Measurements from ENCODE around the gene HMCES.

The HMCES gene

GRCh38 chr3:129278439-129278965 lies at the start of gene HMCES:
Gene HMCES, plus strand, starts transcription at chr3:129278870. Its CDS starts 863 bp downstream, at chr3:129279733.
- peak; percentile 74 to 87 for DNase-seq

GRCh38 chr3:129228891-129229585 lies 49.6 kb upstream of the HMCES start:
- no peak for DNase-seq

- DNase-seq, result no peak
Measured at GRCh38 chr3:129230311-129231019, 48.2 kb upstream of the HMCES start.

GRCh38 chr3:129231331-129232119 lies 47.1 kb upstream of the HMCES start:
- no peak for DNase-seq

GRCh38 chr3:129233538-129233937 lies 45.1 kb upstream of the HMCES start:
- DNase-seq, result no peak

- DNase-seq, result no peak
Measured at GRCh38 chr3:129234441-129234840, 44.2 kb upstream of the HMCES start.

- DNase-seq, result no peak
Measured at GRCh38 chr3:129235344-129235917, 43.2 kb upstream of the HMCES start.

GRCh38 chr3:129238945-129239705 lies 39.5 kb upstream of the HMCES start:
- no peak for DNase-seq

- no peak for DNase-seq
Measured at GRCh38 chr3:129239991-129240390, 38.7 kb upstream of the HMCES start.

GRCh38 chr3:129240436-129240835 lies 38.2 kb upstream of the HMCES start:
- DNase-seq, result no peak

- no peak for DNase-seq
Measured at GRCh38 chr3:129245141-129245540, 33.5 kb upstream of the HMCES start.

- DNase-seq, result peak; percentile 63 to 69
Measured at GRCh38 chr3:129245641-129246306, 32.9 kb upstream of the HMCES start.

GRCh38 chr3:129246636-129247035 lies 32.0 kb upstream of the HMCES start:
- DNase-seq, result no peak

- no peak for DNase-seq
Measured at GRCh38 chr3:129248286-129248979, 30.2 kb upstream of the HMCES start.

- DNase-seq, result peak; percentile 65 to 91
Measured at GRCh38 chr3:129249284-129250065, 29.2 kb upstream of the HMCES start, which contains the start of gene COPG1. Gene COPG1, plus strand, starts transcription at chr3:129249606. Its CDS starts 104 bp downstream, at chr3:129249710.

GRCh38 chr3:129252748-129253147 lies 25.9 kb upstream of the HMCES start:
- DNase-seq, result no peak

- DNase-seq, result no peak
Measured at GRCh38 chr3:129254536-129255230, 24.0 kb upstream of the HMCES start.

- no peak for DNase-seq
Measured at GRCh38 chr3:129256270-129256669, 22.4 kb upstream of the HMCES start.

- no peak for DNase-seq
Measured at GRCh38 chr3:129257609-129258008, 21.1 kb upstream of the HMCES start.
